Sigmoid colon (tissue), 4 donors: Measurements from ENCODE around the gene ARHGAP15.

ENCODE experiments used
- EP300 ChIP-seq, 4 donors: sonication (generic); formaldehyde crosslinking; IDR thresholded peaks; one replicate each; pipeline ENCODE4 v1.6.1; 2017; ENCODE audit warnings: antibody characterized with exemption in 4 of 4
- POLR2A ChIP-seq, 2 donors: fragments of 450-650 bp; IDR thresholded peaks; one replicate each; pipeline ENCODE4 v1.6.1; 2016; ENCODE audit warnings: antibody characterized with exemption in 2 of 2, mild to moderate bottlenecking in 2 of 2, moderate library complexity in 2 of 2
- POLR2AphosphoS5 ChIP-seq, 4 donors: sonication (generic); formaldehyde crosslinking; IDR thresholded peaks; one replicate each; pipeline ENCODE4 v1.6.1; 2017; ENCODE audit warnings: antibody characterized with exemption in 4 of 4
- TF ChIP-seq, protein P1 (sequence below), 4 experiments: fragments of 450-650 bp in 3 of 4; fragments of 200-600 bp in 1 of 4; IDR thresholded peaks; one replicate each; pipeline ENCODE4 v1.5.1; 2016 to 2019; ENCODE audit warnings: antibody characterized with exemption in 4 of 4, mild to moderate bottlenecking in 3 of 4, moderate library complexity in 2 of 4

DNA sequence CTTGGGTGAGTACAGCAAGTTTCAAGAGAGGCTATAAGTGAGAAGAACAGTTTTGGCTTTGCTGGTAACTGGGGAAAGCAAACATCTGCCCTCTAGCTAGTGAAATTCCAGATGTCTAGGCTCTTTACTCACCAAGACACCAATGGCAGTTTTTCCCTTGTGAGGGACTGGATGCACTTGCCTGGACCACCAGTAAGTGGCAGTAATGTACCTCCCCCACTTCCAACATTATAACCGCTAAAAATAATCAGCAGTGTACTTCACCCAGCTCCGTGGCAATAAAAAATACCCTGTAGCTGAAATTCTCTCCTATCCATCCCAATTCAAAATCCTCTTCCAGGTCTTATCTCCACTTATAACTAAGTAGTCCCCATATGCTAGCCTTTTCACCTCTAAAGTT, 383.9 kb downstream of the ARHGAP15 start:
- TF ChIP-seq, protein P1, sequence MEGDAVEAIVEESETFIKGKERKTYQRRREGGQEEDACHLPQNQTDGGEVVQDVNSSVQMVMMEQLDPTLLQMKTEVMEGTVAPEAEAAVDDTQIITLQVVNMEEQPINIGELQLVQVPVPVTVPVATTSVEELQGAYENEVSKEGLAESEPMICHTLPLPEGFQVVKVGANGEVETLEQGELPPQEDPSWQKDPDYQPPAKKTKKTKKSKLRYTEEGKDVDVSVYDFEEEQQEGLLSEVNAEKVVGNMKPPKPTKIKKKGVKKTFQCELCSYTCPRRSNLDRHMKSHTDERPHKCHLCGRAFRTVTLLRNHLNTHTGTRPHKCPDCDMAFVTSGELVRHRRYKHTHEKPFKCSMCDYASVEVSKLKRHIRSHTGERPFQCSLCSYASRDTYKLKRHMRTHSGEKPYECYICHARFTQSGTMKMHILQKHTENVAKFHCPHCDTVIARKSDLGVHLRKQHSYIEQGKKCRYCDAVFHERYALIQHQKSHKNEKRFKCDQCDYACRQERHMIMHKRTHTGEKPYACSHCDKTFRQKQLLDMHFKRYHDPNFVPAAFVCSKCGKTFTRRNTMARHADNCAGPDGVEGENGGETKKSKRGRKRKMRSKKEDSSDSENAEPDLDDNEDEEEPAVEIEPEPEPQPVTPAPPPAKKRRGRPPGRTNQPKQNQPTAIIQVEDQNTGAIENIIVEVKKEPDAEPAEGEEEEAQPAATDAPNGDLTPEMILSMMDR (IDR thresholded peaks at IDR 0.05): peak in 3 of 4 experiments; percentile 24 to 52 (median 42)
- TF ChIP-seq POLR2AphosphoS5 (IDR thresholded peaks at IDR 0.05): no peak
- no peak for TF ChIP-seq POLR2A (IDR thresholded peaks at IDR 0.05)
- TF ChIP-seq EP300 (IDR thresholded peaks at IDR 0.05): no peak
